OCI-LY7 (cell line): ENCODE measurements around the gene UBE2D1. TPM values are rescaled to one million over a fixed set of nuclear protein-coding genes. Genes with fewer than 3 reads are reported as not detected.

Experiments used
- BruUV-seq: library from RNA; stranded (reverse); fragments of 400-500 nt; replicated peaks from 2 replicates; lab custom pipeline; 2021; lab: Mats Ljungman, UMichigan
- CTCF ChIA-PET: fragments of 300-600 bp; sonication (Branson Sonifier 250); formaldehyde crosslinking; loops from one replicate; lab custom pipeline; 2022; ENCODE audit warnings: antibody characterized with exemption; ENCODE audit not compliant: unreplicated experiment; lab: Charles Lee
- POLR2A ChIA-PET: fragments of 300-600 bp; sonication (Branson Sonifier 250); formaldehyde crosslinking; loops from one replicate; lab custom pipeline; 2022; ENCODE audit warnings: antibody characterized with exemption; lab: Charles Lee
- DNase-seq: peaks from one replicate; pipeline ENCODE4 v3.0.0-alpha.2; 2015; ENCODE audit warnings: low spot score
- H2AFZ ChIP-seq: fragments of 200-600 bp; sonication (generic), shearing (Covaris generic); 2 replicates; pipeline ENCODE4 v1.6.1; 2014; ENCODE audit warnings: mild to moderate bottlenecking, antibody characterized with exemption, low read length, moderate library complexity
- H3K27ac ChIP-seq: fragments of 200-600 bp; sonication (generic); 2 replicates; pipeline ENCODE4 v1.5.1; 2014; ENCODE audit warnings: mixed run types, low read depth, mild to moderate bottlenecking, moderate library complexity, low read length, inconsistent platforms; ENCODE audit not compliant: poor library complexity, severe bottlenecking
- H3K36me3 ChIP-seq: fragments of 200-600 bp; sonication (generic); 2 replicates; pipeline ENCODE4 v1.6.1; 2014; ENCODE audit warnings: mild to moderate bottlenecking, antibody characterized with exemption, low read length, moderate library complexity, mixed read lengths; ENCODE audit not compliant: insufficient read depth
- H3K4me1 ChIP-seq: fragments of 200-600 bp; sonication (generic); 2 replicates; pipeline ENCODE4 v1.5.1; 2014; ENCODE audit warnings: mild to moderate bottlenecking, low read length; ENCODE audit not compliant: insufficient read depth, poor library complexity, severe bottlenecking
- H3K4me2 ChIP-seq: fragments of 200-600 bp; sonication (generic); 2 replicates; pipeline ENCODE4 v1.6.1; 2014; ENCODE audit warnings: mild to moderate bottlenecking, low read length
- H3K4me3 ChIP-seq: fragments of 200-600 bp; sonication (generic); 2 replicates; pipeline ENCODE4 v1.5.1; 2014; ENCODE audit warnings: mild to moderate bottlenecking, low read depth, low read length; ENCODE audit not compliant: poor library complexity, severe bottlenecking
- H3K79me2 ChIP-seq: fragments of 200-600 bp; sonication (generic); 2 replicates; pipeline ENCODE4 v1.6.1; 2016; ENCODE audit warnings: low read depth, mild to moderate bottlenecking, low read length, moderate library complexity, mixed read lengths; ENCODE audit not compliant: insufficient read depth
- H3K9me2 ChIP-seq: fragments of 200-600 bp; sonication (generic); 2 replicates; pipeline ENCODE4 v1.6.1; 2016; ENCODE audit warnings: mild to moderate bottlenecking, low read length, mixed read lengths; ENCODE audit not compliant: insufficient read depth
- H3K9me3 ChIP-seq: fragments of 200-600 bp; sonication (generic); 2 replicates; pipeline ENCODE4 v1.6.1; 2014; ENCODE audit warnings: mild to moderate bottlenecking, mixed run types, low read length, mixed read lengths
- H4K20me1 ChIP-seq: fragments of 200-600 bp; sonication (generic); 2 replicates; pipeline ENCODE4 v1.6.1; 2014; ENCODE audit warnings: mild to moderate bottlenecking, antibody characterized with exemption, low read length, moderate library complexity, mixed read lengths; ENCODE audit not compliant: insufficient read depth
- CTCF ChIP-seq: fragments of 200-600 bp; sonication (generic); conservative IDR thresholded peaks from 2 replicates; pipeline ENCODE4 v1.5.1; 2014; ENCODE audit warnings: mild to moderate bottlenecking, antibody characterized with exemption, low read length, moderate library complexity, mixed read lengths
- EZH2phosphoT487 ChIP-seq: fragments of 200-600 bp; sonication (generic); IDR thresholded peaks from 2 replicates; pipeline ENCODE4 v1.6.1; 2018; ENCODE audit warnings: low read depth, borderline replicate concordance, mild to moderate bottlenecking, mixed run types, antibody characterized with exemption, low read length, moderate library complexity, mixed read lengths
- intact Hi-C: fragments of 100-400 bp; cut with micrococcal nuclease; formaldehyde crosslinking; loops from one replicate; pipeline ENCODE4 v1.10.0; 2022; ENCODE audit not compliant: unreplicated experiment
- total RNA-seq, 2 experiments: library from RNA; depleted of rRNA in 1 of 2; stranded (reverse); fragments of >200 nt in 1 of 2; shearing (Covaris generic) in 1 of 2; gene quantifications; 2 replicates each; pipeline ENCODE4 v1.2.3, GENCODE V29; 2014 to 2022

Gene UBE2D1
- total RNA-seq, 2 experiments from 2014 or later = 6.8 to 10.0 TPM

- Histone ChIP-seq H3K4me3 (no peak overlapping the region), H2AFZ (no peak overlapping the region), H3K27ac (no peak overlapping the region), H3K36me3 (peaks cover 44% of the 10 kb centered on the region), H3K79me2 (no peaks in the 10 kb centered on the region), H3K4me2 (no peak overlapping the region), H4K20me1 (no peaks in the 10 kb centered on the region), H3K9me3 (no peaks in the 10 kb centered on the region), H3K9me2 (no peaks in the 10 kb centered on the region), H3K4me1 (no peaks in the 10 kb centered on the region)
- CTCF ChIA-PET = no interaction called here
- DNase-seq = no peak
- no TSS peak for BruUV-seq
- TF ChIP-seq CTCF (no peak), EZH2phosphoT487 (no peak)
- POLR2A ChIA-PET = interaction anchor here (0.6 to 0.9 kb wide), 5 partner anchors 19 to 500 kb away, joined by 3 to 4 read pairs (median 4); no protein-coding TSS in a partner anchor
- intact Hi-C loops = no loop called here
These were observed 65.8 kb downstream of the UBE2D1 start for GRCh38 chr10:58400609-58401008.

DNA sequence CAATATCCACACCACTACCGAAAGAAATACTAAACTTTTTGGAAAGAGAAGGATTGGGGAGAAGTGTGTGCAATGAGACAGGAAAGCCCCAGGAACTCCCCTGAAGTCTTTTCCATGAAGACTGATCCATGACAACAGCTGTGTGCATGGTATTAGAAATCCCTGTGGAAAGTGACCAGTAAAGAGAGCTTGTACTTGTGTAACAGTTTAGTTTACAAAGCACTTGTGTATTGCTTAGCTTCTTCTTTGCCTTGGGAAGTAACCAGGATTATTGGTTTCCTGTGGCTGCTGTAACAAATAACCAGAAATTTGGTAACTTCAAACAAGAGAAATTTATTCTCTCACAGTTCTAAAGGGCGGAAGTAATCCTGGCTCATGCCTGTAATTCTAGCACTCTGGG lies 69.2 kb downstream of the UBE2D1 start:
- ChIA-PET CTCF (no interaction called here), POLR2A (no interaction called here)
- no peak overlapping the region for H2AFZ ChIP-seq
- no peak overlapping the region for H3K4me3 ChIP-seq
- intact Hi-C loops = no loop called here
- no peak overlapping the region for H3K4me2 ChIP-seq
- H3K9me2 ChIP-seq = no peaks in the 10 kb centered on the region
- no TSS peak for BruUV-seq
- TF ChIP-seq EZH2phosphoT487 (no peak), CTCF (no peak)
- H3K9me3 ChIP-seq = no peaks in the 10 kb centered on the region
- H3K27ac ChIP-seq = no peak overlapping the region
- no peak for DNase-seq
- H3K79me2 ChIP-seq = no peaks in the 10 kb centered on the region
- H4K20me1 ChIP-seq = no peaks in the 10 kb centered on the region
- H3K36me3 ChIP-seq = peaks cover 11% of the 10 kb centered on the region; the same call in 1 of the 2 replicates
- H3K4me1 ChIP-seq = no peaks in the 10 kb centered on the region

DNA sequence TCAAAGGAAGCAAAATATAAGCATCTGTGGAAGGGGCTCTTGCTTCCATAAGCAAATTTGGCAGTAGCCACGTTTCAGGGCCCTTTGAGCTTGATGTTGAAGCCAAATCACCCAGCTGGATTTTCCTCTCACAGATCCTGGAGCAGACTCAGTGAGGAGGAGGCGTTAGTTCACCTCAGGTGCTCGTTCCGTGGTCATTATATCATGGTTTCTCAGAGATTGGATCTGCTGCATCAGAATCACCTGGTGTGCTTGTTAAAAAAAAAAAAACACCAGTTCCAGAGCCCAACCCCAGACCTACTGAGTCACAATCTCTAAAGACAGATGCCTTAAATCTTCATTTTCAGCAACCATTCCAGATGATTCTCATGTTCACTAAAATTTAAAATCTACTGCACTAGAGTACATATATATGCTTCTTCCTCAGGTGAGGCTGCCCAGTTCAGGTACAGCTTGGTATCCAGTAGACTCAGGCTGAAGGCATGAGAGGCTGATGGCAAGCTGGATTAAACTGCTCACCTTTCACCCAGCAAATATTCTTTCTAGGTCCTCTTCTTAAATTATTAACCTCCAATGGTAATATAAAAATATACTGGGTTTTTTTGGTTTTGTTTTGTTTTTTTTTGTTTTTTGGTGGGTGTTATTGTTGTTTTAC lies 75.3 kb downstream of the UBE2D1 start:
- Histone ChIP-seq H3K4me3 (no peak overlapping the region), H3K9me2 (no peaks in the 10 kb centered on the region), H3K79me2 (no peaks in the 10 kb centered on the region), H3K4me1 (no peaks in the 10 kb centered on the region), H3K36me3 (no peaks in the 10 kb centered on the region), H3K27ac (no peak overlapping the region), H3K4me2 (no peak overlapping the region), H4K20me1 (no peaks in the 10 kb centered on the region), H3K9me3 (no peaks in the 10 kb centered on the region), H2AFZ (no peak overlapping the region)
- CTCF ChIA-PET = no interaction called here
- POLR2A ChIA-PET = interaction anchor here (0.7 kb wide), 2 partner anchors 31 to 158 kb away, joined by 3 read pairs; no protein-coding TSS in a partner anchor
- TF ChIP-seq CTCF = no peak
- no peak for TF ChIP-seq EZH2phosphoT487
- intact Hi-C loops = no loop called here
- no TSS peak for BruUV-seq
- DNase-seq = no peak
